VCaP (cell line): Measurements from ENCODE around the gene EHBP1.

Experiments
- H3K27ac ChIP-seq: fragments of 450-650 bp; 2 replicates; pipeline ENCODE4 v1.5.1; 2017
- CTCF ChIP-seq: fragments of 450-650 bp; conservative IDR thresholded peaks from 2 replicates; pipeline ENCODE4 v1.5.1; 2017; ENCODE audit warnings: mild to moderate bottlenecking, moderate library complexity

Gene EHBP1

GRCh38 chr2:62870966-62871365, 165.5 kb downstream of the EHBP1 start:
- H3K27ac ChIP-seq: no peak overlapping the region
- TF ChIP-seq CTCF: no peak

GRCh38 chr2:62871506-62871905, 166.0 kb downstream of the EHBP1 start:
- TF ChIP-seq CTCF: no peak
- H3K27ac ChIP-seq: no peak overlapping the region

- no peak overlapping the region for H3K27ac ChIP-seq
- TF ChIP-seq CTCF: no peak
Measured at GRCh38 chr2:62873603-62874002, 168.1 kb downstream of the EHBP1 start.

DNA sequence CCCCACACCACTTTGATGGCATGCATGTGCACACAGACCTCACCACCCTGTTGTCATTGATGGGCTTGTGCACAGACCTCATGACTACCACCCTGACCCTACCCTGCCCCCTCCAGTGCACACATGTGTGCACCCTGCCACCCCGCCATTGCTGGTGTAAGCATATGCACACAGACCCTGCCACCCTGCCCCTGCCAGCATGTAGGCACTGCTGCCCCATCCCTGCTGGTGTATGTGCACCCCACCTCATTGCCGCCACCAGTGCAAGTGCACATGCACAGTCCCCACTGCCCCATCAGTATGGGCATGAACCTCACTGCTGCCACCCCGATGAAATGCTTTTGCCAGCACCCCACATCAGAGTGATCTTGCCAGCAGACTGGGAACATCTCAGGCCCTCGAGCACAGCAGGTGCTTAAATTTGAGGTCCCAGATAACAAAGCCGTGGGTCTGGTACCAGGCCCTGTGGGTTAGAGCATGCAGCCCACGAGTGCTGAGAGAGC, 169.4 kb downstream of the EHBP1 start:
- H3K27ac ChIP-seq: no peak overlapping the region
- no peak for TF ChIP-seq CTCF

DNA sequence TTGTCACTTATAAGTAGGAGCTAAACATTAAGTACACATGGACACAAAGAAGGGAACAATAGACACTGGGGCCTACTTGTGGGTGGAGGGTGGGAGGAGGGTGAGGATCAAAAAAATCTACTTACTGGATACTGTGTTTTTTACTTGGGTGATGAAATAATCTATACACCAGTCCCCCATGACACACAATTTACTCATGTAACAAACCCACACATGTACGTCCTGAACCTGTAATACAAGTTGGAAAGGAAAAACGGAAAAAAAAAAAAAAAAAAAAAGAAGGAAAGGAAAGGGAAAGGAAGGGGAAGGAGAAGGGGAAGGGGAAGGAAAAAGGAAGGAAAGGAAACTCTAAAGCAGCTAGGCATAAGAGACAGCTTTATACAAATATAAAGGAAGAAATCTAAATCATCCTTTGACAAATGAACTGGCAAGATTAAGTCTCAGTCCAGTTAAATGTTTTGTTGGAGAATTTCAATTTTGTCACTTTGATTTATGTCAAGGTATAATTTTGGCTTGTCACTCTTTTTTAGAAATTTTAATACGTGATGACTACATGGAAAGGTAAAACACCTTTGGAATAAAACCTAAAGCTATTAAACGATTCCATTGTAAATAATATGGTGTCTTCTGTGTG, 175.8 kb downstream of the EHBP1 start:
- H3K27ac ChIP-seq: no peak overlapping the region
- TF ChIP-seq CTCF: no peak

- no peak for TF ChIP-seq CTCF
- no peak overlapping the region for H3K27ac ChIP-seq
Measured at GRCh38 chr2:62883629-62884028, 178.1 kb downstream of the EHBP1 start.

DNA sequence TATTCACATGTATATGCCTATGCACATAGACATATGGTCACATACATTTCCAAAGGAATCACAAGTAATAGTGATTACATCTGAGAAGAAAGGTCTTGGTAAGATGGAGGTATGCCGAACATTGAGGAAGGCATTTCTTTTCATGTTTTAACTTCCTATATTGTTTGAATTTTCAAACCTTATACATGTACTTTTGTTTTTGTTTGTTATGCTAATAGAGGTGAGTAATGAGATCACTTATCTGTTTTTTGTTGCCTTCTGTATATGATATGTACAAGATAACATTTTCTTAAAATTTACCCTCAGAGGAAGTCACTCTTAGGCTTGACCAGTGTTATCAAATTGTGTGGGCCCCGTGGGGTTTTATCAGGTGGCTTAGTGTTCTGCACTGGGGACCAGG, 178.6 kb downstream of the EHBP1 start:
- H3K27ac ChIP-seq: no peak overlapping the region

More for the DNA sequence above, 178.6 kb downstream of the EHBP1 start:
- no peak for TF ChIP-seq CTCF
